Mesenchymal stem cell (in vitro differentiated cells and primary cell): ENCODE measurements around the gene CDK10.

ENCODE experiments used
- DNase-seq: peaks from one replicate; pipeline ENCODE4 v3.0.0-alpha.2; 2013
- H2AFZ ChIP-seq: one replicate; pipeline ENCODE4 v1.6.1; 2013; ENCODE audit warnings: low read depth, mild to moderate bottlenecking, control low read depth, inconsistent platforms, low read length, moderate library complexity
- H2AK5ac ChIP-seq: 2 replicates; pipeline ENCODE4 v1.6.1; 2013; ENCODE audit warnings: low read length, moderate library complexity, mild to moderate bottlenecking, inconsistent platforms; ENCODE audit not compliant: severe bottlenecking
- H2BK120ac ChIP-seq: one replicate; pipeline ENCODE4 v1.6.1; 2013; ENCODE audit warnings: low read depth, mild to moderate bottlenecking, inconsistent platforms, low read length, moderate library complexity
- H2BK12ac ChIP-seq, 2 experiments: one replicate each; pipeline ENCODE4 v1.6.1; 2013; ENCODE audit warnings: inconsistent platforms in 2 of 2, low read length in 2 of 2, mild to moderate bottlenecking in 2 of 2, moderate library complexity in 2 of 2, control low read depth in 1 of 2
- H2BK15ac ChIP-seq: one replicate; pipeline ENCODE4 v1.6.1; 2013; ENCODE audit warnings: mild to moderate bottlenecking, low read depth, inconsistent platforms; ENCODE audit not compliant: poor library complexity, severe bottlenecking
- H2BK5ac ChIP-seq: 2 replicates; pipeline ENCODE4 v1.6.1; 2013; ENCODE audit warnings: low read depth, mild to moderate bottlenecking, low read length, control low read depth, inconsistent platforms; ENCODE audit not compliant: poor library complexity, severe bottlenecking
- H3K14ac ChIP-seq, 2 experiments: one replicate each; pipeline ENCODE4 v1.6.1; 2013; ENCODE audit warnings: inconsistent platforms in 2 of 2, low read length in 2 of 2, control low read depth in 1 of 2, mild to moderate bottlenecking in 1 of 2, moderate library complexity in 1 of 2
- H3K18ac ChIP-seq, 2 experiments: one replicate each; pipeline ENCODE4 v1.6.1; 2013; ENCODE audit warnings: inconsistent platforms in 2 of 2, low read length in 2 of 2, control low read depth in 1 of 2, low read depth in 1 of 2, mild to moderate bottlenecking in 1 of 2
- H3K23ac ChIP-seq, 2 experiments: one replicate each; pipeline ENCODE4 v1.6.1; 2013; ENCODE audit warnings: inconsistent platforms in 2 of 2, low read length in 2 of 2, mild to moderate bottlenecking in 2 of 2, moderate library complexity in 2 of 2, control low read depth in 1 of 2
- H3K27ac ChIP-seq: 2 replicates; pipeline ENCODE4 v1.5.1; 2013; ENCODE audit warnings: mild to moderate bottlenecking, moderate library complexity, low read length, control low read depth, inconsistent platforms; ENCODE audit not compliant: poor library complexity, severe bottlenecking
- H3K27me3 ChIP-seq, 2 experiments: 2 replicates each; pipeline versions ENCODE4 v1.6.1 to v1.7.0; 2013; ENCODE audit warnings: low read length in 2 of 2, mild to moderate bottlenecking in 2 of 2, moderate library complexity in 2 of 2, control low read depth in 1 of 2, inconsistent platforms in 1 of 2; ENCODE audit not compliant: control insufficient read depth in 1 of 2, insufficient read depth in 1 of 2
- H3K36me3 ChIP-seq, 2 experiments: 2 replicates each; pipeline versions ENCODE4 v1.6.1 to v1.7.0; 2013; ENCODE audit warnings: low read length in 2 of 2, control low read depth in 1 of 2, inconsistent platforms in 1 of 2, low read depth in 1 of 2, mild to moderate bottlenecking in 1 of 2; ENCODE audit not compliant: insufficient read depth in 2 of 2, control insufficient read depth in 1 of 2
- H3K4ac ChIP-seq, 2 experiments: one replicate each; pipeline ENCODE4 v1.6.1; 2013; ENCODE audit warnings: inconsistent platforms in 2 of 2, low read length in 2 of 2, mild to moderate bottlenecking in 2 of 2, moderate library complexity in 2 of 2, control low read depth in 1 of 2, low read depth in 1 of 2
- H3K4me1 ChIP-seq: 2 replicates; pipeline ENCODE4 v1.6.1; 2013; ENCODE audit warnings: low read depth, low read length, control low read depth; ENCODE audit not compliant: control insufficient read depth, insufficient read depth
- H3K4me2 ChIP-seq: 2 replicates; pipeline ENCODE4 v1.6.1; 2013; ENCODE audit warnings: low read length, mild to moderate bottlenecking, inconsistent platforms; ENCODE audit not compliant: poor library complexity, severe bottlenecking
- H3K4me3 ChIP-seq, 2 experiments: 2 replicates each; pipeline versions ENCODE4 v1.5.1 to v1.7.0; 2013; ENCODE audit warnings: low read length in 2 of 2, mild to moderate bottlenecking in 2 of 2, control low read depth in 1 of 2, low read depth in 1 of 2; ENCODE audit not compliant: insufficient read depth in 1 of 2
- H3K79me1 ChIP-seq: replicated peaks from 2 replicates; pipeline ENCODE4 v1.6.1; 2013; ENCODE audit warnings: mild to moderate bottlenecking, control low read depth, low read length, inconsistent platforms; ENCODE audit not compliant: poor library complexity, severe bottlenecking
- H3K9ac ChIP-seq: 2 replicates; pipeline ENCODE4 v1.7.0; 2013; ENCODE audit warnings: mild to moderate bottlenecking, low read length, moderate library complexity
- H3K9me3 ChIP-seq: 2 replicates; pipeline ENCODE4 v1.7.0; 2013; ENCODE audit warnings: mild to moderate bottlenecking, low read length; ENCODE audit not compliant: control insufficient read depth
- H4K8ac ChIP-seq: one replicate; pipeline ENCODE4 v1.6.1; 2013; ENCODE audit warnings: inconsistent platforms, mild to moderate bottlenecking, low read length, moderate library complexity
- H4K91ac ChIP-seq: one replicate; pipeline ENCODE4 v1.6.1; 2013; ENCODE audit warnings: mild to moderate bottlenecking, low read length, inconsistent platforms
- WGBS: methylation state at CpG from one replicate; pipeline ENCODE4 v1.1.7; 2013; ENCODE audit warnings: mixed read lengths; 5-methylcytosine and 5-hydroxymethylcytosine counted together

The CDK10 gene

DNA sequence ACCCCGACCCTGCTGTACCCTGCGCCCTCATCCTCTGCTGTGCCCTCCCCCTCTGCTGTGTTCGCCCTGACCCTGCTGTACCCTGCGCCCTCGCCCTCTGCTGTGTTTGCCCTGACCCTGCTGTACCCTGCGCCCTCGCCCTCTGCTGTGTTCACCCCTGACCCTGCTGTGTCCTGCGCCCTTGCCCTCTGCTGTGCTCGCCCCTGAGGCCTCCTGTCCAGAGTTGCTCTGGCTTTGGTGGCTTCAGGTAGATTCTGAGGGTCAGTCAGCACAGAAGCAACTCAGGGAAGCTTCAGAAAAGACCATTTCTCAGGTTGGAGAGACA is 46.4 kb downstream of the CDK10 start:
- Histone ChIP-seq H2BK120ac (no peak overlapping the region), H2BK12ac (no peak overlapping the region), H3K18ac (no peak overlapping the region), H3K27ac (no peak overlapping the region), H2AK5ac (no peak overlapping the region), H3K23ac (no peak overlapping the region), H3K9ac (no peak overlapping the region), H2BK5ac (no peak overlapping the region), H3K9me3 (no peaks in the 10 kb centered on the region), H2BK15ac (no peak overlapping the region), H4K8ac (no peak overlapping the region), H3K79me1 (peaks cover 46% of the 10 kb centered on the region), H2AFZ (no peak overlapping the region), H3K4me3 (no peak overlapping the region), H3K4me2 (no peak overlapping the region), H3K14ac (no peak overlapping the region), H3K4ac (no peak overlapping the region), H3K27me3 (no peaks in the 10 kb centered on the region), H3K4me1 (peaks cover 5% of the 10 kb centered on the region), H3K36me3 (peaks cover 89 to 92% of the 10 kb centered on the region in 2 experiments), H4K91ac (no peak overlapping the region)
- no peak for DNase-seq
- 91% methylated on average over 9 of the region's 9 CpGs for WGBS

GRCh38 chr16:89733322-89733721 is 46.8 kb downstream of the CDK10 start:
- no peak overlapping the region for H3K23ac ChIP-seq
- peaks cover 5% of the 10 kb centered on the region for H3K4me1 ChIP-seq
- H3K9me3 ChIP-seq = no peaks in the 10 kb centered on the region
- no peak overlapping the region for H4K8ac ChIP-seq
- H3K18ac ChIP-seq = no peak overlapping the region
- no peak overlapping the region for H2BK120ac ChIP-seq
- H3K27ac ChIP-seq = no peak overlapping the region
- H4K91ac ChIP-seq = no peak overlapping the region
- no peak overlapping the region for H2BK5ac ChIP-seq
- no peaks in the 10 kb centered on the region for H3K27me3 ChIP-seq
- H2AK5ac ChIP-seq = no peak overlapping the region
- 95% methylated on average over 13 of the region's 17 CpGs for WGBS
- H3K14ac ChIP-seq = no peak overlapping the region
- H2BK12ac ChIP-seq = no peak overlapping the region
- H2AFZ ChIP-seq = no peak overlapping the region
- H3K4ac ChIP-seq = no peak overlapping the region
- no peak overlapping the region for H3K9ac ChIP-seq
- peaks cover 92 to 94% of the 10 kb centered on the region in 2 experiments for H3K36me3 ChIP-seq
- H3K79me1 ChIP-seq = peaks cover 48% of the 10 kb centered on the region
- H3K4me3 ChIP-seq = no peak overlapping the region
- H2BK15ac ChIP-seq = no peak overlapping the region
- DNase-seq = no peak
- no peak overlapping the region for H3K4me2 ChIP-seq

- Histone ChIP-seq H3K14ac (no peak overlapping the region), H2AFZ (no peak overlapping the region), H3K27me3 (no peaks in the 10 kb centered on the region), H3K9ac (no peak overlapping the region), H2BK120ac (no peak overlapping the region), H3K4ac (no peak overlapping the region), H3K27ac (no peak overlapping the region), H2BK5ac (no peak overlapping the region), H4K91ac (no peak overlapping the region), H2AK5ac (no peak overlapping the region), H3K18ac (no peak overlapping the region), H3K4me3 (no peak overlapping the region), H2BK12ac (no peak overlapping the region), H3K23ac (no peak overlapping the region), H3K36me3 (peaks cover 93 to 96% of the 10 kb centered on the region in 2 experiments), H2BK15ac (no peak overlapping the region), H3K4me1 (peaks cover 5% of the 10 kb centered on the region), H3K79me1 (peaks cover 48% of the 10 kb centered on the region), H4K8ac (no peak overlapping the region), H3K4me2 (no peak overlapping the region), H3K9me3 (no peaks in the 10 kb centered on the region)
- DNase-seq = no peak
- WGBS = 92% methylated on average over 16 of the region's 21 CpGs
Measured at GRCh38 chr16:89733792-89734191, 47.3 kb downstream of the CDK10 start.

DNA sequence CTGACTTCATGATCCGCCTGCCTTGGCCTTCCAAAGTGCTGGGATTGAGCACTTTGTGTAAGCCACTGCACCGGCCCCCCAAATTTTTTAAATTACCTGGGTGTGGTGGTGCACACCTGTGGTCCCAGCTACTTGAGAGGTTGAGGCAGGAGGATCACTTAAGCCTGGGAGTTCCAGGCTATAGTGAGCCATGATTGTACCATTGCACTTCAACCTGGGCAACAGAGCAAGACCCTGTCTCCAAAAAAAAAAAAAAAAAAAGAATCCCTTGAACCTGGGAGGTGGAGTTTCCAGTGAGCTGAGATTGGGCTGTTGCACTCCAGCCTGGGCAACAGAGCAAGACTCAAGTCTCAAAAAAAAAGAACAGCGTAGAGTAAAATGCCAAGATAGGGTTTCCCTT is 50.1 kb downstream of the CDK10 start:
- H3K14ac ChIP-seq = no peak overlapping the region
- no peak overlapping the region for H3K18ac ChIP-seq
- H3K23ac ChIP-seq = no peak overlapping the region
- H2BK15ac ChIP-seq = no peak overlapping the region
- no peaks in the 10 kb centered on the region for H3K27me3 ChIP-seq
- DNase-seq = no peak
- no peak overlapping the region for H3K4ac ChIP-seq
- no peaks in the 10 kb centered on the region for H3K4me1 ChIP-seq
- H4K8ac ChIP-seq = no peak overlapping the region
- peaks cover 36% of the 10 kb centered on the region for H3K79me1 ChIP-seq
- 100% methylated on average over 3 of the region's 3 CpGs for WGBS
- H2BK12ac ChIP-seq = no peak overlapping the region
- peaks cover 93 to 96% of the 10 kb centered on the region in 2 experiments for H3K36me3 ChIP-seq
- no peak overlapping the region for H2BK120ac ChIP-seq
- H2AK5ac ChIP-seq = no peak overlapping the region
- no peak overlapping the region for H3K4me2 ChIP-seq
- no peak overlapping the region for H3K27ac ChIP-seq
- H3K4me3 ChIP-seq = no peak overlapping the region
- no peak overlapping the region for H4K91ac ChIP-seq
- no peaks in the 10 kb centered on the region for H3K9me3 ChIP-seq
- H2BK5ac ChIP-seq = no peak overlapping the region
- H2AFZ ChIP-seq = no peak overlapping the region
- H3K9ac ChIP-seq = no peak overlapping the region
